ENCODE measurements around the gene ANKRD37.

ANKRD37 gene

GRCh38 chr4:185396724-185397385 lies at the start of gene ANKRD37:
ANKRD37 (plus strand) TSS chr4:185396841; CDS start chr4:185396924, 83 bp downstream.
- H3K27ac Mint-ChIP-seq = peak within 1 kb of the TSS; percentile 91 to 97 (median 95)
- TF ChIP-seq CTCF (IDR thresholded peaks at IDR 0.05; ENCODE audit: unreplicated experiment in 3 of 3) = no peak
- peak within 1 kb of the TSS; percentile 90 to 94 (median 93) for H3K4me3 Mint-ChIP-seq
- no peaks in the 10 kb centered on the region for H3K27me3 Mint-ChIP-seq (ENCODE audit: low read depth)
- peaks cover 28% of the 10 kb centered on the region for H3K36me3 Mint-ChIP-seq (ENCODE audit: low read depth)
- H3K9me3 Mint-ChIP-seq = no peaks in the 10 kb centered on the region
- peaks cover 28% of the 10 kb centered on the region for H3K4me1 Mint-ChIP-seq

- H3K4me1 Mint-ChIP-seq = peaks cover 19% of the 10 kb centered on the region
- H3K36me3 Mint-ChIP-seq (ENCODE audit: low read depth) = peaks cover 59% of the 10 kb centered on the region
- no peaks in the 10 kb centered on the region for H3K9me3 Mint-ChIP-seq
- H3K27me3 Mint-ChIP-seq (ENCODE audit: low read depth) = no peaks in the 10 kb centered on the region
- no peak for TF ChIP-seq CTCF (IDR thresholded peaks at IDR 0.05; ENCODE audit: unreplicated experiment in 3 of 3)
- H3K4me3 Mint-ChIP-seq = no peak overlapping the region
- no peak overlapping the region for H3K27ac Mint-ChIP-seq
These were observed 49.6 kb upstream of the ANKRD37 start for GRCh38 chr4:185346975-185347601.

- H3K9me3 Mint-ChIP-seq = no peaks in the 10 kb centered on the region
- peaks cover 60% of the 10 kb centered on the region for H3K36me3 Mint-ChIP-seq (ENCODE audit: low read depth)
- no peak overlapping the region for H3K27ac Mint-ChIP-seq
- no peaks in the 10 kb centered on the region for H3K27me3 Mint-ChIP-seq (ENCODE audit: low read depth)
- H3K4me3 Mint-ChIP-seq = no peak overlapping the region
- H3K4me1 Mint-ChIP-seq = no peaks in the 10 kb centered on the region
- TF ChIP-seq CTCF (IDR thresholded peaks at IDR 0.05; ENCODE audit: unreplicated experiment in 3 of 3) = no peak
These were observed 45.0 kb upstream of the ANKRD37 start for GRCh38 chr4:185351691-185352090.

GRCh38 chr4:185352202-185352601 lies 44.4 kb upstream of the ANKRD37 start:
- Mint-ChIP-seq H3K9me3 (no peaks in the 10 kb centered on the region), H3K4me1 (no peaks in the 10 kb centered on the region), H3K36me3 (ENCODE audit: low read depth) (peaks cover 55% of the 10 kb centered on the region), H3K4me3 (no peak overlapping the region), H3K27ac (no peak overlapping the region), H3K27me3 (ENCODE audit: low read depth) (no peaks in the 10 kb centered on the region)
- no peak for TF ChIP-seq CTCF (IDR thresholded peaks at IDR 0.05; ENCODE audit: unreplicated experiment in 3 of 3)

- H3K27ac Mint-ChIP-seq = no peak overlapping the region
- no peaks in the 10 kb centered on the region for H3K9me3 Mint-ChIP-seq
- H3K36me3 Mint-ChIP-seq (ENCODE audit: low read depth) = peaks cover 51% of the 10 kb centered on the region
- no peaks in the 10 kb centered on the region for H3K27me3 Mint-ChIP-seq (ENCODE audit: low read depth)
- H3K4me1 Mint-ChIP-seq = no peaks in the 10 kb centered on the region
- no peak overlapping the region for H3K4me3 Mint-ChIP-seq
- TF ChIP-seq CTCF (IDR thresholded peaks at IDR 0.05; ENCODE audit: unreplicated experiment in 3 of 3) = no peak
These were observed 43.9 kb upstream of the ANKRD37 start for GRCh38 chr4:185352741-185353140.

- Mint-ChIP-seq H3K36me3 (ENCODE audit: low read depth) (peaks cover 16% of the 10 kb centered on the region), H3K27ac (no peak overlapping the region), H3K27me3 (ENCODE audit: low read depth) (no peaks in the 10 kb centered on the region), H3K4me1 (no peaks in the 10 kb centered on the region), H3K4me3 (no peak overlapping the region), H3K9me3 (no peaks in the 10 kb centered on the region)
- TF ChIP-seq CTCF (IDR thresholded peaks at IDR 0.05; ENCODE audit: unreplicated experiment in 3 of 3) = no peak
These were observed 39.4 kb upstream of the ANKRD37 start for GRCh38 chr4:185357211-185357610.

Data from nephron (organoid).